Mammary epithelial cell (primary cell): ENCODE data around the gene ARMC9.

Source experiments
- CTCF ChIP-seq, 2 donors: IDR thresholded peaks in 1 of 2; conservative IDR thresholded peaks in 1 of 2; 2 replicates each; pipeline ENCODE4 v1.5.1; 2011 to 2012; ENCODE audit warnings: inconsistent platforms in 2 of 2, low read length in 2 of 2, mild to moderate bottlenecking in 2 of 2, control low read depth in 1 of 2, low read depth in 1 of 2; ENCODE audit not compliant: insufficient read depth in 1 of 2; ENCODE audit errors: extremely low read depth in 1 of 2
- EZH2 ChIP-seq: IDR thresholded peaks from 2 replicates; pipeline ENCODE4 v1.6.1; 2012; ENCODE audit warnings: low read length, inconsistent platforms, borderline replicate concordance

- no peak for TF ChIP-seq CTCF (conservative IDR thresholded peaks at IDR 0.05 in 1 of 2, IDR thresholded peaks at IDR 0.05 in 1 of 2; ENCODE audit: extremely low read depth in 1 of 2, insufficient read depth in 1 of 2, low read depth in 1 of 2, low read length in 2 of 2)
- TF ChIP-seq EZH2, result no peak
Observed at GRCh38 chr2:231418820-231419640, 220.6 kb downstream of the ARMC9 start.
